Gastrocnemius medialis (tissue), 4 donors: ENCODE results near the gene CST9L. TPM values are rescaled to one million over a fixed set of nuclear protein-coding genes. Genes with fewer than 3 reads are reported as not detected.

Experiments
- ATAC-seq, 2 donors: fragments of 150-250 bp; one replicate each; pipeline ENCODE4 v1.9.1; 2016
- DNase-seq, 2 donors: peaks; one replicate each; pipeline ENCODE4 v3.0.0-alpha.2; 2019
- H3K27ac ChIP-seq, 4 donors: fragments of 200-600 bp; sonication (generic); 1 replicate in 1 of 4; 2 replicates in 3 of 4; pipeline ENCODE4 v1.5.1; 2016 to 2018; ENCODE audit warnings: mild to moderate bottlenecking in 2 of 4, moderate library complexity in 1 of 4
- H3K27me3 ChIP-seq, 3 donors: fragments of 200-600 bp; sonication (generic) in 2 of 3; 1 replicate in 1 of 3; 2 replicates in 2 of 3; pipeline versions ENCODE4 v1.5.1 to v1.6.0; 2016 to 2019; ENCODE audit warnings: mild to moderate bottlenecking in 1 of 3, moderate library complexity in 1 of 3
- H3K36me3 ChIP-seq, 2 donors: fragments of 200-600 bp; sonication (generic) in 1 of 2; one replicate each; pipeline ENCODE4 v1.5.1; 2017 to 2018
- H3K4me1 ChIP-seq, 2 donors: fragments of 200-600 bp; sonication (generic) in 1 of 2; one replicate each; pipeline ENCODE4 v1.5.1; 2016 to 2017; ENCODE audit warnings: mild to moderate bottlenecking in 2 of 2
- H3K4me3 ChIP-seq, 4 donors: fragments of 200-600 bp; sonication (generic) in 3 of 4; 1 replicate in 1 of 4; 2 replicates in 3 of 4; pipeline ENCODE4 v1.5.1; 2016 to 2019; ENCODE audit warnings: mild to moderate bottlenecking in 2 of 4
- H3K9me3 ChIP-seq, 3 donors: fragments of 200-600 bp; sonication (generic) in 2 of 3; 1 replicate in 1 of 3; 2 replicates in 2 of 3; pipeline ENCODE4 v1.5.1; 2016 to 2019
- CTCF ChIP-seq, 5 experiments: fragments of 450-650 bp in 3 of 5; fragments of 200-600 bp in 2 of 5; sonication (generic) in 2 of 5; IDR thresholded peaks in 4 of 5; conservative IDR thresholded peaks in 1 of 5; 1 replicate in 4 of 5; 2 replicates in 1 of 5; pipeline ENCODE4 v1.5.1; 2016 to 2019; ENCODE audit warnings: antibody characterized with exemption in 5 of 5, mild to moderate bottlenecking in 3 of 5, moderate library complexity in 3 of 5
- POLR2A ChIP-seq, 2 donors: fragments of 450-650 bp; IDR thresholded peaks; one replicate each; pipeline ENCODE4 v1.6.1; 2017; ENCODE audit warnings: antibody characterized with exemption in 2 of 2, mild to moderate bottlenecking in 2 of 2, moderate library complexity in 2 of 2
- in situ Hi-C, 4 donors: fragments of 200-750 bp; cut with MboI; loops; one replicate each; pipeline versions ENCODE4 v1.15.0 to v1.8.0; 2017; ENCODE audit warnings: low sequenced_read_pairs in 4 of 4
- intact Hi-C: fragments of 100-400 bp; cut with DNase I; formaldehyde crosslinking; loops from one replicate; pipeline ENCODE4 v1.15.1; 2023; ENCODE audit warnings: low total_unique reads
- total RNA-seq, 4 donors: library from RNA; depleted of rRNA; stranded (reverse); fragments of >200 nt; gene quantifications; one replicate each; pipeline versions ENCODE4 v1.1.0 to v1.2.3, GENCODE V29; 2016

The CST9L gene
- total RNA-seq, 4 donors from 2014 or later = not detected

GRCh38 chr20:23547613-23548012, 20.7 kb downstream of the CST9L start:
- H3K4me1 ChIP-seq = no peaks in the 10 kb centered on the region
- ATAC-seq = no peak
- no peak overlapping the region for H3K27ac ChIP-seq
- H3K27me3 ChIP-seq = no peaks in the 10 kb centered on the region
- H3K9me3 ChIP-seq = no peaks in the 10 kb centered on the region
- in situ Hi-C loops (no loop called here), intact Hi-C loops (no loop called here)
- TF ChIP-seq CTCF (IDR thresholded peaks at IDR 0.05 in 4 of 5, conservative IDR thresholded peaks at IDR 0.05 in 1 of 5) (no peak), POLR2A (IDR thresholded peaks at IDR 0.05) (no peak)
- no peak for DNase-seq
- no peak overlapping the region for H3K4me3 ChIP-seq
- H3K36me3 ChIP-seq = no peaks in the 10 kb centered on the region

- in situ Hi-C loops = no loop called here
- H3K4me1 ChIP-seq = no peaks in the 10 kb centered on the region
- intact Hi-C loops = no loop called here
- no peak overlapping the region for H3K27ac ChIP-seq
- no peak for DNase-seq
- ATAC-seq = no peak
- H3K4me3 ChIP-seq = no peak overlapping the region
- no peaks in the 10 kb centered on the region for H3K36me3 ChIP-seq
- H3K27me3 ChIP-seq = no peaks in the 10 kb centered on the region
- no peak for TF ChIP-seq POLR2A (IDR thresholded peaks at IDR 0.05)
- H3K9me3 ChIP-seq = no peaks in the 10 kb centered on the region
These were observed 21.7 kb downstream of the CST9L start for GRCh38 chr20:23546435-23547144.

- Histone ChIP-seq H3K27me3 (no peaks in the 10 kb centered on the region), H3K4me1 (no peaks in the 10 kb centered on the region), H3K9me3 (no peaks in the 10 kb centered on the region), H3K4me3 (no peak overlapping the region), H3K27ac (no peak overlapping the region), H3K36me3 (no peaks in the 10 kb centered on the region)
- in situ Hi-C loops = no loop called here
- no peak for TF ChIP-seq CTCF (IDR thresholded peaks at IDR 0.05 in 4 of 5, conservative IDR thresholded peaks at IDR 0.05 in 1 of 5)
- no peak for TF ChIP-seq POLR2A (IDR thresholded peaks at IDR 0.05)
- no peak for ATAC-seq
- intact Hi-C loops = no loop called here
- DNase-seq = no peak
These were observed 24.2 kb downstream of the CST9L start for GRCh38 chr20:23544133-23544532.

- no peak for TF ChIP-seq POLR2A (IDR thresholded peaks at IDR 0.05)
- no peak for TF ChIP-seq CTCF (IDR thresholded peaks at IDR 0.05 in 4 of 5, conservative IDR thresholded peaks at IDR 0.05 in 1 of 5)
- Histone ChIP-seq H3K4me1 (no peaks in the 10 kb centered on the region), H3K4me3 (no peak overlapping the region), H3K36me3 (no peaks in the 10 kb centered on the region), H3K9me3 (no peaks in the 10 kb centered on the region), H3K27ac (no peak overlapping the region), H3K27me3 (no peaks in the 10 kb centered on the region)
- ATAC-seq = no peak
- intact Hi-C loops (no loop called here), in situ Hi-C loops (no loop called here)
- DNase-seq = no peak
These were observed 25.5 kb downstream of the CST9L start for GRCh38 chr20:23542801-23543200.

- in situ Hi-C loops = no loop called here
- intact Hi-C loops = no loop called here
These were observed 26.5 kb downstream of the CST9L start for GRCh38 chr20:23541776-23542175.

More at GRCh38 chr20:23541776-23542175, 26.5 kb downstream of the CST9L start:
- no peak overlapping the region for H3K27ac ChIP-seq
- H3K4me1 ChIP-seq = no peaks in the 10 kb centered on the region
- TF ChIP-seq CTCF (IDR thresholded peaks at IDR 0.05 in 4 of 5, conservative IDR thresholded peaks at IDR 0.05 in 1 of 5) = no peak
- no peak for TF ChIP-seq POLR2A (IDR thresholded peaks at IDR 0.05)
- no peaks in the 10 kb centered on the region for H3K27me3 ChIP-seq
- no peak overlapping the region for H3K4me3 ChIP-seq
- ATAC-seq (no peak), DNase-seq (no peak)
- no peaks in the 10 kb centered on the region for H3K9me3 ChIP-seq
- H3K36me3 ChIP-seq = no peaks in the 10 kb centered on the region
